MM.1S (cell line): ENCODE measurements around the gene DTNB.

Experiments used
- CTCF ChIP-seq: fragments of 300-600 bp; sonication (generic); IDR thresholded peaks from 2 replicates; pipeline ENCODE4 v1.5.1; 2016; ENCODE audit warnings: antibody characterized with exemption, low read length, mixed read lengths
- EZH2 ChIP-seq: fragments of 300-600 bp; sonication (generic); optimal IDR thresholded peaks from 2 replicates; pipeline ENCODE3; 2017; ENCODE audit warnings: low read depth, mild to moderate bottlenecking, antibody characterized with exemption, low read length, mixed read lengths
- EZH2phosphoT487 ChIP-seq: fragments of 300-600 bp; sonication (generic); IDR thresholded peaks from 2 replicates; pipeline ENCODE4 v1.6.1; 2018; ENCODE audit warnings: antibody characterized with exemption, low read length

DNA sequence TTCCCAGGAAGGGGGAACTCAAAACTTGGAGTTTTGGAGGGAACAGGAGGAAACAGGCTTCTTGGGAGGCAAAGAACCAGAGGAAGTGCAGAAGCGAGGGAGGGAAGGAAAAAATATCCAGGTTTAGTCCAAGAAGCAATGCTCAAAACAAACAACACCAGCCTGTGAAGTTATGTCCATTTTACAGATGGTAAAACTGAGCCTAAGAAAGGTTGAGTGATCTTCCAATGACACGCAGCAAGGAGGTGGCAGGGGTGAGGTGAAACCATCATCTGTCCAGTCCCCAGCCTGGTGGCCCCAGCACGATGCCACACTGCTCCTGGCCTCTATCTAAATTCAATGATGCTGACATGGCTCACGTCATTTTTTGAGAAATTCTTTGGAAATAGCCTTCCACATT lies 342.4 kb downstream of the DTNB start:
- no peak for TF ChIP-seq CTCF
- no peak for TF ChIP-seq EZH2
- no peak for TF ChIP-seq EZH2phosphoT487
